ENCODE results near the gene GSG1L. TPM values are rescaled to one million over a fixed set of nuclear protein-coding genes. Genes with fewer than 3 reads are reported as not detected.

Gene GSG1L
- total and polyA plus RNA-seq, 9 of the 15 experiments (the other 6 are each of a cell fraction or from before 2014, with no cell fraction given): not detected

GRCh38 chr16:28086186-28087139, 22.9 kb upstream of the GSG1L start:
- peaks cover 8% of the 10 kb centered on the region; the same call in 1 of the 2 replicates for H4K20me1 ChIP-seq (replicated peaks; ENCODE audit: control insufficient read depth, insufficient read depth, low read length)
- H3K9me3 ChIP-seq (replicated peaks; ENCODE audit: control insufficient read depth, insufficient read depth, low read depth, low read length): no peaks in the 10 kb centered on the region
- H3K79me2 ChIP-seq (ENCODE audit: control insufficient read depth, insufficient read depth, low read length): no peaks in the 10 kb centered on the region
- FAIRE-seq: no peak
- H2AFZ ChIP-seq (ENCODE audit: low read depth, low read length): no peak overlapping the region
- CTCF ChIA-PET (ENCODE audit: low intra/inter-chr PET ratio): no interaction called here
- DNase-seq (ENCODE audit: extremely low read depth in 1 of 4, low spot score in 3 of 4): no peak
- H3K27ac ChIP-seq (ENCODE audit: extremely low read depth, low read depth, low read length): no peak overlapping the region
- intact Hi-C loops (cut with micrococcal nuclease) (no loop called here), in situ Hi-C loops (cut with MboI) (no loop called here)
- no peak for ATAC-seq
- H3K4me2 ChIP-seq (ENCODE audit: insufficient read depth, low read length): no peak overlapping the region
- no TSS peak for BruUV-seq (replicated peaks)
- no peaks in the 10 kb centered on the region; a peak in 1 of 5 replicates for H3K27me3 ChIP-seq (ENCODE audit: control insufficient read depth in 2 of 2, insufficient read depth in 2 of 2, low read length in 2 of 2)
- TF ChIP-seq RBM25 (IDR thresholded peaks at IDR 0.05; ENCODE audit: low read depth, low read length, severe bottlenecking) (peak; percentile 15), DIDO1 (tag; IDR thresholded peaks at IDR 0.05; ENCODE audit: low read depth) (no peak)
- no peaks in the 10 kb centered on the region for H3K36me3 ChIP-seq (ENCODE audit: control insufficient read depth, insufficient read depth, low read length)
- WGBS (ENCODE audit: insufficient coverage, low coverage, missing lambda C conversion rate): 67% methylated on average over 17 of the region's 21 CpGs
- H3K4me3 ChIP-seq: no peak overlapping the region
- H3K9me1 ChIP-seq (ENCODE audit: control insufficient read depth, insufficient read depth, low read length): no peaks in the 10 kb centered on the region
- no peak overlapping the region for H3K9ac ChIP-seq (ENCODE audit: insufficient read depth in 1 of 2, low read depth in 2 of 2, low read length in 2 of 2)
- H3K4me1 ChIP-seq (replicated peaks in 1 of 2; ENCODE audit: control insufficient read depth in 2 of 2, insufficient read depth in 2 of 2, low read length in 2 of 2): peaks cover 6 to 25% of the 10 kb centered on the region in 2 experiments; a peak in 4 of 5 replicates
- POLR2A ChIA-PET: interaction anchor here (0.7 kb wide), 1 partner anchor 177 kb away, joined by 3 read pairs; no protein-coding TSS in a partner anchor

Data from K562 (cell line).